ENCODE data around the gene CNKSR3. TPM values are rescaled to one million over a fixed set of nuclear protein-coding genes. Genes with fewer than 3 reads are reported as not detected.

The CNKSR3 gene
- total RNA-seq, 2 donors from 2014 or later = 5.9 to 8.0 TPM

GRCh38 chr6:154354265-154354777 is 156.2 kb downstream of the CNKSR3 start:
- Histone ChIP-seq H3K9me3 (ENCODE audit: control insufficient read depth, low read length) (no peaks in the 10 kb centered on the region), H3K4me3 (ENCODE audit: low read length) (no peak overlapping the region), H3K27me3 (ENCODE audit: control insufficient read depth, insufficient read depth, low read length, poor library complexity, severe bottlenecking) (no peaks in the 10 kb centered on the region), H3K36me3 (ENCODE audit: control insufficient read depth, insufficient read depth, low read length) (no peaks in the 10 kb centered on the region), H3K9ac (ENCODE audit: extremely low read depth, low read length, poor library complexity, severe bottlenecking) (no peak overlapping the region), H3K27ac (ENCODE audit: low read depth, low read length) (no peak overlapping the region), H3K4me1 (ENCODE audit: control insufficient read depth, insufficient read depth, low read length) (no peaks in the 10 kb centered on the region)
- 91 to 92% methylated on average over 7 to 8 of the region's 8 CpGs for WGBS, 2 experiments (ENCODE audit: insufficient coverage in 1 of 2, insufficient read length in 1 of 2)
- H3K4me3 Mint-ChIP-seq = no peak overlapping the region
- peak; percentile 1 for DNase-seq
- no peaks in the 10 kb centered on the region for H3K27me3 Mint-ChIP-seq (ENCODE audit: insufficient read depth)
- TF ChIP-seq CTCF (conservative IDR thresholded peaks at IDR 0.05) = no peak
- H3K36me3 Mint-ChIP-seq (ENCODE audit: low read depth) = no peaks in the 10 kb centered on the region
- no peaks in the 10 kb centered on the region for H3K9me3 Mint-ChIP-seq
- H3K27ac Mint-ChIP-seq = no peak overlapping the region
- no peaks in the 10 kb centered on the region for H3K4me1 Mint-ChIP-seq

GRCh38 chr6:154353626-154354025 is 156.9 kb downstream of the CNKSR3 start:
- Mint-ChIP-seq H3K4me1 (no peaks in the 10 kb centered on the region), H3K27ac (no peak overlapping the region), H3K4me3 (no peak overlapping the region), H3K36me3 (ENCODE audit: low read depth) (no peaks in the 10 kb centered on the region), H3K27me3 (ENCODE audit: insufficient read depth) (no peaks in the 10 kb centered on the region), H3K9me3 (no peaks in the 10 kb centered on the region)
- Histone ChIP-seq H3K27me3 (ENCODE audit: control insufficient read depth, insufficient read depth, low read length, poor library complexity, severe bottlenecking) (no peaks in the 10 kb centered on the region), H3K9me3 (ENCODE audit: control insufficient read depth, low read length) (no peaks in the 10 kb centered on the region), H3K4me1 (ENCODE audit: control insufficient read depth, insufficient read depth, low read length) (no peaks in the 10 kb centered on the region), H3K4me3 (ENCODE audit: low read length) (no peak overlapping the region), H3K27ac (ENCODE audit: low read depth, low read length) (no peak overlapping the region), H3K9ac (ENCODE audit: extremely low read depth, low read length, poor library complexity, severe bottlenecking) (no peak overlapping the region), H3K36me3 (ENCODE audit: control insufficient read depth, insufficient read depth, low read length) (no peaks in the 10 kb centered on the region)
- no peak for TF ChIP-seq CTCF (conservative IDR thresholded peaks at IDR 0.05)
- no peak for DNase-seq
- WGBS, 2 experiments (ENCODE audit: insufficient coverage in 1 of 2, insufficient read length in 1 of 2) = 100% methylated on average over 1 of the region's 1 CpG; no CpG with 5 or more reads in 1 of the 2 experiments

- H3K9me3 Mint-ChIP-seq = no peaks in the 10 kb centered on the region
- DNase-seq = peak; percentile 11
- H3K27me3 Mint-ChIP-seq (ENCODE audit: insufficient read depth) = no peaks in the 10 kb centered on the region
- no peak overlapping the region for H3K4me3 Mint-ChIP-seq
- TF ChIP-seq CTCF (conservative IDR thresholded peaks at IDR 0.05) = no peak
- Histone ChIP-seq H3K27me3 (ENCODE audit: control insufficient read depth, insufficient read depth, low read length, poor library complexity, severe bottlenecking) (no peaks in the 10 kb centered on the region), H3K4me1 (ENCODE audit: control insufficient read depth, insufficient read depth, low read length) (no peaks in the 10 kb centered on the region), H3K36me3 (ENCODE audit: control insufficient read depth, insufficient read depth, low read length) (no peaks in the 10 kb centered on the region), H3K4me3 (ENCODE audit: low read length) (no peak overlapping the region), H3K9me3 (ENCODE audit: control insufficient read depth, low read length) (no peaks in the 10 kb centered on the region), H3K27ac (ENCODE audit: low read depth, low read length) (no peak overlapping the region), H3K9ac (ENCODE audit: extremely low read depth, low read length, poor library complexity, severe bottlenecking) (no peak overlapping the region)
- no peaks in the 10 kb centered on the region for H3K36me3 Mint-ChIP-seq (ENCODE audit: low read depth)
- 90 to 92% methylated on average over 7 to 15 of the region's 15 CpGs for WGBS, 2 experiments (ENCODE audit: insufficient coverage in 1 of 2, insufficient read length in 1 of 2)
- no peak overlapping the region for H3K27ac Mint-ChIP-seq
- H3K4me1 Mint-ChIP-seq = no peaks in the 10 kb centered on the region
Measured at GRCh38 chr6:154352898-154353585, 157.4 kb downstream of the CNKSR3 start.

All from endodermal cell (in vitro differentiated cells).